Endometrial microvascular endothelial cells (primary cell): Measurements from ENCODE around the gene APOM. TPM values are rescaled to one million over a fixed set of nuclear protein-coding genes. Genes with fewer than 3 reads are reported as not detected.

ENCODE experiments used
- in situ Hi-C: cut with HindIII; loops from 2 replicates; pipeline ENCODE4 v1.10.0; 2017; ENCODE audit warnings: low sequenced_read_pairs, low pct_unique_long_range_greater_than_20kb; ENCODE audit errors: inconsistent ontology term
- total RNA-seq: library from RNA; depleted of rRNA; stranded (reverse); fragments of >200 nt; gene quantifications from one replicate; pipeline ENCODE4 v1.2.3, GENCODE V29; 2015; ENCODE audit errors: inconsistent ontology term

Gene APOM
- total RNA-seq, 1 donor from 2014 or later: 1.9 TPM

DNA sequence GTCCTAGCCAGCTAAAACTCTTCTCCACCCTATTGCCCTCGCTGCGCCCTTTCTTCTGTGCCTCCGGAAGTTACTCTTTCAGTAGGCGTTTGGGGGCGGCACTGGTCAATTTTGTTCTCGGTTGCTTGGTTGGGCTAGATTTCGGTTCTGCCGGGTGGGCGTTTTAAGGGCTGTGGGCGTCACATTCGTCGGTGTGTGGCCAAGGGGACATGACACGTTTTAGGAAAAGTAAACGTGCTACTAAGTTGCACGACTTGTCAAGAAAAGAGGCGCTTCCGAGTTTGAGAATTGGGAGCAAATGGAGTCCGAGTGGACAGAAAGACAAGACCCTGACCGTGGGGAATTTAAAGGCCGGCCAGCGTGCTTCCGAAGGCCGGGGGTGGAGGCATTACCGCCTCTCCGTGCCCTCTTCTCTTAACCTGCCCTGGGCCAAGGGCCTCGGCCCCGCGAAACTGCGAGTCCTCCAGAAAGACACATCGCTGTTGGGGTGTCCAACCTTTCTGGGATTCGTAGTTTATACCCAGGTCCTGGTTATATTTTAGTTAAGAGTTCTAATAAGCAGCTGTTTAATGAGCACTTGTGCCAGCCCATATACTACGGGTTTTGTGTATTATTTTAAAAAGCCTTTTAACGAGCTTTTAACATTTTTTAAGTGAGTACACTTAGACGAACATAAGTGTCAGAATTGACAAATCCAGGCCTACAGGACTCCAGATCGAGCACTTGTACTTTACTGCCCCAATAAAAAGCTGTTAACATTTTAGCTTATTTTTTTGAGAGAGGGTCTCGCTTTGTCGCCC is 2.6 kb upstream of the APOM start:
- in situ Hi-C loops: no loop called here

DNA sequence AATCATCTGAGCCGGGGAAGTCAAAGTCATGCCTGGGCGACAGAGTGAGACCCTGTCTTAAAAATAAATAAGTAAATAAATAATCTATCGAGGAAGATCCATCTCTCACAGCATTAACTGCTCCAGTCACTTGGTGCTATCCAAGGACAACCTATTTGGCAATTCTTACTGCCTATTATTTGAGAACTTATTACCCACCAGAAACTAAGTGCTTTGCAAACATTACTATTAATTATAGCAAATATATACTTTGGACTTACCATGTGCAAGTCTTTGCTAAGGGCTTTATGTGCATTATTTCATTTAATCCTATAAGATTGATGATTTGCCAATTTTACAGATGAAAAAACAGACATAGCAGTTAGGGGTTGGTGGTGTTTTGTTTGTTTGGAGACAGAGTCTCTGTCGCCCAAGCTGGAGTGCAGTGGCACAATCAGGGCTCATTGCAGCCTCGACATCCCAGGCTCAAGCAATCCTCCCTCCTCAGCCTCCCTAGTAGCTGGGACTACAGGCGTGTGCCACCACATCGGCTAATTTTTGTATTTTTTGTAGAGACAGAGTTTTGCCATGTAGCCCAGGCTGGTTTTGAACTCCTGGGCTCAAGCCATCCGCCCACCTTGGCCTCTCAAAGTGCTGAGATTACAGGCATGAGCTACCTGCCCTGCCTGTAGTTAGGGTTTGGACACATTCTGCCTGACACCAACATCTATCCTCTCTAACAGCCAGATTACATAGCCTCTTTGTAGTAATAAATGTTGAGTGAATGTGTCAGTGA is 933 bp upstream of the APOM start:
- in situ Hi-C loops: no loop called here

DNA sequence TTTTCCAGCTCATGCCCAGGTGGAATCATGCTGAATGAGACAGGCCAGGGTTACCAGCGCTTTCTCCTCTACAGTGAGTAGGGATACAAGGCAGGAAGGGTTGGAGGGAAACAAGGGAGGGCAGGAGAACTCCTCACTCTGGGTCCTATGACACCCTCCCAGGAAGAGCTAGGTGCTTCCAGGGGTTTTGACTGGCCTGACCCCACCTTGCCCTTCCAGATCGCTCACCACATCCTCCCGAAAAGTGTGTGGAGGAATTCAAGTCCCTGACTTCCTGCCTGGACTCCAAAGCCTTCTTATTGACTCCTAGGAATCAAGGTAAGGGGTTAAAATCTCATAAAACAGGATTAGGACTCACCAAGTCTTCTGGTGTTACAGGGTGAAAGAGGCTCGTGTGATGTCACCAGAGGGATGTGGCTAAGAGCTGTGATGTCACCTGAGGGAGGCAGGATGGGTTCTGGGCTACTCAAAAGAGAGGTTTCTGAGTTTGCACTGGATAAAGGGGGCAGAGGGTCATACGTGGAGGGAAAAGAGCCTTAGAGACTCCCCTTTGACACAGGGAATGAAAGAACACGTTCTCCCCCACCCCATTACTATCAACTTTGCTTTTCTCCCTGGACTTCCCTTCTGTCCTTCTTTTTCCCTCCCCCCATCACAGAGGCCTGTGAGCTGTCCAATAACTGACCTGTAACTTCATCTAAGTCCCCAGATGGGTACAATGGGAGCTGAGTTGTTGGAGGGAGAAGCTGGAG is 1.9 kb downstream of the APOM start:
- in situ Hi-C loops: no loop called here

DNA sequence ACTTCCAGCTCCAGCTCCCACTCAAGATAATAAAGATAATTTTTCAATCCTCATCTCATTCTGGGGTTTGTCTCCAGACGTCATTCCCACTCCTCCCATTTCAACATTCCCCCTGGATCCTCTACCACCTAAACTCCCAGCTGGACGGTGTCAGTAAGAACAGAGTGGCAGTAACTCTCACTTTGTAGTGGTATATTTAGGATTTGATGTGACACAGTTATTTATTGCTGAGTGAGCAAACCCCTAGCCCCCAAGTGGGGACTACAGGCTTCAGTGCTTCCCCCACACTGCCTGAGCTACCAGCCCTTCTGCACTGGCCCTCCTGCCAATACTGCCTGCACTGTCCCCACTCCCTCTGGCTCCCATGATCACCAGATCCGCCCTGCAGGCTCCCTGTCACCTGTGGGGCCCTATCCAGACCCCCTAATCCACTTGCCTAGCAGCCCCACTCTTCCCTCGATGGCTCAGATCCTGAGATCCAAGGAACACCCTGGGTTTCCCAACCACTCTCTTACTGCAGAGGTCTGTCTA is 2.5 kb downstream of the APOM start:
- in situ Hi-C loops: no loop called here

DNA sequence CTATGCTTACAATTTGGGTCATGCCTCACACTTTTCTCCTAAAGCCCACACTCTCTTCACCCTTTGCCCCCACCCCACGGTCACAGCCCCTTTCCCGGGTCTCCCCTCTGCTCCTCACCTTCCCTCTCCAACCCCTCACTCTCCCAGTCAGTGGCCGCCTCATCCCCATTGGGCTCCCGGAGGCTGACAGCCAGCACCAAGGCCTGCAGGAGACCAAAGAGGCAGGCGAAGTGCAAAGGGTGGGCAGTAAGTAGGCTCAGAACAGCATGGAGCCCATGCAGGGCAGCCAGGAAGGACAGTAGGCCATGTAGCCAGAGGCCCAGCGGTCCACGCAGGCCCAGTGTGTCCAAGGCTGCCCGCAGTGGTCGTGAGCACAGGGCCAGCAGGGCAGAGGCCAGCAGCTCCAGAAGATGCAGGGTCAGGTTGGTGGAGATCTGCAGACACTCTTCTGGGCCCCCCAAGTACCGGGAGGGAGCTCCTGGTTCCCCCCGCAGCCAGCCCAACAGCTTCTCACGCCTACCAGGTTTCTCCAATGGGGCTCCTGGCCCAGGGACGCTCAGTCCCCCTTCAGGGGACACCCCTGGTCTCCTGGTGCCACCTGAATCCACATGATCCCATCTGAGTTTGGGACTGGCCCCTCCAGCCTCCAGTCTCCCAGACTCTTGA is 3.4 kb downstream of the APOM start:
- in situ Hi-C loops: no loop called here

DNA sequence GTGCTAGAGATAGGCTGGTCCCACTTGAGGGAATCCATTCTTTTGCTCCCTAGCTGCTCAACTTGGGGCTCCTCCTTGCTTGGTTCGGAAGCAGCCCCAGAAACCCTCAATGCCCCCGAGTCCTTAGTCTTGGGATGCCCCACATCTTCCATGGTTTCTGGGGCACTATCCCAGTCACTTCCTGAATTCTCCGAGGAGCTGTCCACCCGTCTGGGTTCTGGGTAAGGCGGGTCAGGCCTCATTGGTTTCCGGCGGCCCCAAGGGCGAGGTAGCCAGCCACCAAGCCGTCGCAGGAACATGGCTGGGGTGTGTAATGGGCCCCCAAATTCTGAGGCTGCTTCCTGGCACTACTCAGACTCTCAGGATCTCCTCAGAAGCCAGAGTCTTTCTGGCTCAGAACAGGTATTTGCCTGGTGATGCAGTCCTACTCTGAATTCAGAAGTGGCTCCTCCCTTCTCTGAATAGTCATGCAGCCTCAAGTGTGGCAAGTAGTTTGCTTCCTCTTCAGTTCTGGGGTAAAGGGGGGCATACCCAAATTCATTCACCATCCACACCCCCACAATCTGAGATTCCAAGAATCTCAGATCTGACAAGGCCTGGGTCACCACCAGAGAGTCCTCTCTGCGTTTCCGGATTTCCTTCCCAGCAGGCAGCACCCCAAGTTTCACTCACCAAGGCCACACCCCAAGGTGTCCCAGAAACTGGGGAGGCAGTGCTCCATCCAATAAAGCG is 4.1 kb downstream of the APOM start:
- in situ Hi-C loops: no loop called here

DNA sequence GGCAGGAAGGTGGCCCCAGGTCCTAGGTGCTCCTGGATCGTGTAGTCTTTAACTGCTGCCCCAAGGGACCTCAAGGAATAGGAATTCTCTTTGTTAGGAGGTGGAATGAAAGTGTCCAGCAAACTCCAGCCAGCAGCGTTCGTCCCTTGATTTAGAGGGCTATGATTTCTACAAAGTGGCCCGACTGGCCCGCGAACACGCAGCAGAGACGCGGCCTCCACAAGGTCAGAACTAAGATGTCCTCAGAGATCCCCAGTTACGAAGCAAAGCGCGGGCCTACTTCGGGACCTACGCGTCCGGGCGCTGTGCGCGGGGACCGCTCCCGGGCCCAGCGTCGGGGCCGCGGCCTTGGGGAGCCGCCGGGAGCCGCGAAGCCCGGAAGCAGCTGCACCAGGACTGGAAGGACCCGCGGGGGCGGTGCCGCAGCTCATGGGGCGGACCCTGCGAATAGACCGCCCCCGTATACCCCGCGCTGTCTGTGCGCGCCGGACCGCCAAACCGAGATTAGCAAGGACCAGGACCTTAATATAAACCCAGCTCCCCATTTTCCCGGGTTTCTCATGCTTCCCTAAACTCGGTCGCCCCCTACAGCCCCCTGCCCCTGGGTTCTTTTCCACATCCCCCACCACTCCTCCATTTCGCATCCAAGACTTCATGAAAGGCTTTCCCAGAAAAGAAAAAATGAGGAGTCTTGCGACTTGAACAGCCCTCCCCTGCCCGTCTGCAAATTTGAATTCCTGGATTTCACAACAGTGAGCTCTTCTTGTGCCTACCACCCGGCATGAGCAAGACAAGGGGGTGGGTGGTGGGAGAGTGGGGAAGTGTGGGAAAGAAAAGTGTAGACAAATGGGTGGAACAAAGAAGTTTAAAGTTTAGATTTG is 4.9 kb downstream of the APOM start, which contains the start of gene C6orf47:
Gene C6orf47, minus strand, starts transcription at position 398 of the 881 bp plus-strand sequence. CDS start 831 bp downstream, outside the sequence.
- in situ Hi-C loops: no loop called here

DNA sequence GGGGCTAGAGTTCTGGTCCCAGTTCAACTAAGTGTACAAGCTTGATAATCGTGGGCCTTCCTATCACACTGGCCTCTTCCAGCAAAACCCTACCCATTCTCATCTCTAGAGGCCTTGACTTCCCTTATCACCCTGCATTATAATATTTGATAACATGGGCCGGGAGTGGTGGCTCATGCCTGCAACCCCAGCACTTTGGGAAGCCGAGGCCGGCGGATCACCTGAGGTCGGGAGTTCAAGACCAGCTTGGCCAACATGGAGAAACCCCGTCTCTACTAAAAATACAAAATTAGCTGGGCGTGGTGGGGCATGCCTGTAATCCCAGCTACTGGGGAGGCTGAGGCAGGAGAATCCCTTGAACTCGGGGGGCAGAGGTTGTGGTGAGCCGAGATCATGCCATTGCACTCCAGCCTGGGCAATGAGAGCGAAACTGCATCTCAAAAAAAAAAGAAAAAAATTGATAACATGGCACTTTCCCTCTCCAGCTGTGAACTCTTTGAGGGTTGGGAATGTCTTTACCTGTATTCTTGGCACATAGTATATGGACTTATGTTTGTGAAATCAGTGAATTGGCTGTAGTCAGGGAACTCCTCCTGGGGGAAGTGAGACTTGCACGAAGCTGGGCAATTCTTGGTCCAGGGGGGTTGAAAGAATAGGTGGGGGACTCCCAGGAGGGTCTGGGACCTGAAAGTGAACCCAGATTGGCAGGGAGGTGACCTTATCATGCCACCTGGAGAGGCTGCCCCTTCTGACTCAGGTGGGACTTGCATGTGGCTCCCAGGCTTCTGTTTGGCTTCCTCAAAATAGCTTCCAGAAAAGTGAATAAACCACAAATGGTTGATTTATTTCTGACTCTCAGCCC is 5.8 kb downstream of the APOM start:
- in situ Hi-C loops: no loop called here

DNA sequence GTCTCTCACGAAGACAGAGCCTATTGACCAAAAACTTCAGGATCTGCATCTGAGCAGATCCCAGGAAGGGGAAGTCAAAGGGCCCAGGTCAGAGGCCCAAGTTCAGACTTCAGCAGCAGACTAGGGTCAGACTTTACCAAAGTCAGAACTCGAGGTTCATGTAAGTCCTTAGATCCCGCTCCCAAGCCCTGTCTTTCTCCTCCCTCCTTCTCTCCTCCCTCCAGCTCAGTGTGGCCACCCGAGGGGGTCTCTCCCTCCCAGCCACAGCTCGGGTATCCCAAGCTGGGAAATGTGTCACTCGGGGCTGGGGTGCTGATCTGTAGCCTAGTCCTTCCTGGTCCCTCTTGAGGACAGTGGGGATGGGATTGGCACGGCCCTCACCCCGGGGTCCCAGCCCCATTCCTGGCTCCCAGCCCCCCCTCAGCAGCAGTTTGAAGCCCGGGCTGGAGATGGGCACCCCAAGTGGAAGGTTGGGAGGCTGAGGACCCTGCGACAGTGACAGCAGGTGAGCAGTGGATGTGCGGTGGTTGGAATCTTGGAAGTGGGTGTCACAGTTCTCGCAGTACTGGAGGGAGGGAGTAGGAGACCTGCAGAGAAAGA is 6.5 kb downstream of the APOM start:
- in situ Hi-C loops: no loop called here

DNA sequence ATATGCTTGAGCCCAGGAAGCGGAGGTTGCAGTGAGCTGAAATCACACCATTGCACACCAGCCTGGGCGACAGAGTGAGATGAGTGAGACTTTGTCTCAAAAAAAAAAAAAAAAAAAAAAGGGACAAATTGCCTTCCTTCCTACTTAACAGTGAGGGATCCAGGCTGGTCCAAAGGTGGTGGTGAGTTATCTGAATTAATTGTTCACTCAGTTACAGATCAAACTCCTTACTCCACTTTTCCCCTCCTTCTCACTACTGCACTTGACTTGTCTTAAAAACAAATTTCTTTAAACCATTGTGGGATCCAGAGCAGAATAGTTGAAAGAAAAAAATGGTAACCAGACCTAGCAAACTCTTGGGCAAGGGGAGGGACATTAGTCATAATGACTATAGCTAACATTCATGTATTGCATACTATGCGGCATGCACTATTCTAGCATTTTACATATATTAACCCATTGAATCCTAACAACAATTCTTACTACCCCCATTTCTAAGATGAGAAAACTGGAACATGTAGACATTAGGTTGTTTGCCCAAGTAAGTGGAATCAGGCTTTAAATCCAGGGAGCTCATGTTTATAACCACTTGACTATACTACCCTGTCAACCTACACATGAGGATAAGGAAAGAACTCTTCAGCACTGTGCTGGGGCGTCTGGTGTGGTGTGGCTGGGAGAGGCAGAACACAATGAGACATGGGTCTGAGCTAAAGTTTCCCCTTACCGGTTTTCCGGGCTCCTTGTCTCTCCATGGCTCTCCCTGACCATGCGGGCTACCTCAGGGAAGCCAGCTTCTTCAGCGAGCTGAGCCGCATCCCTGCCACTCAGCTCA is 7.6 kb downstream of the APOM start:
- in situ Hi-C loops: no loop called here

DNA sequence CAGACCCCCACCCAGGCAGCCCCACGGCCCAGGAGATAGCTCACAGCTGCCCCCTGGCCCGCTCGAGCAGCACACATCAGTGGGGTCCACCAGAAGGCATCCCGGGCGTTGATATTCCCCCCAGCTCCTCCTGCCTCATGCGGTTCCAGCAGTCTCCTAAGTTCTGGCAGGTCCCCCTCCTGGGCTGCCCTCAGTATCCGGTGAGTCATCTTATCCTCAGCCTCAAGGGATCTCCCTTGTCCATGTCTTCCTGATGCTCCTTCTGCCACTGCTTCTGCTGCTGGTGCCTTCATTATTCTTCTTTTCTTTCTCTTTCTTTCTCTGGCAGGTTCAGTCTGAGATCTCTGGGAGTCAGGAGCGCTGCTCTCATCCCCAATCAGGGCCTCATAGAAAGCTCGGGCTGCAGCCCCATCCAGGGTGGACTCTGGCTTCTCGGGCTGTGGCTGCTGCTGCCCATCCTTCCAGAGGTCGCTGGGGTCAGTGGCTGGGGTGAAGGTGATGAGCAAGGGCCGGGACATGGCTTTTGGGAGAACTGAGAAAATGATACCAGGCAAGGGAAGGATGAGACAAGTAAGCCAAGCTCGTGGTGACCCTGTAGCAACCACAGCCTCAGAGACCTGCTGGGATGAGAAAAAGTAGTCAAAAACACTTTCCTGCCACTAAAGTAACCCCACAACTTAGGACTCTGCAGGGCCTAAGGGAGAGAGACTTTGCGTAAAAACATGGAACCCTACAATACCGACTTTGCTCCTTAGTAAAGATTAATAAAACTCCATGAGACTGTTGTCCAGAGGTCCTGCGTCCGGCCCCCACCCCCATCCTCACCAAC is 8.5 kb downstream of the APOM start:
- in situ Hi-C loops: no loop called here

DNA sequence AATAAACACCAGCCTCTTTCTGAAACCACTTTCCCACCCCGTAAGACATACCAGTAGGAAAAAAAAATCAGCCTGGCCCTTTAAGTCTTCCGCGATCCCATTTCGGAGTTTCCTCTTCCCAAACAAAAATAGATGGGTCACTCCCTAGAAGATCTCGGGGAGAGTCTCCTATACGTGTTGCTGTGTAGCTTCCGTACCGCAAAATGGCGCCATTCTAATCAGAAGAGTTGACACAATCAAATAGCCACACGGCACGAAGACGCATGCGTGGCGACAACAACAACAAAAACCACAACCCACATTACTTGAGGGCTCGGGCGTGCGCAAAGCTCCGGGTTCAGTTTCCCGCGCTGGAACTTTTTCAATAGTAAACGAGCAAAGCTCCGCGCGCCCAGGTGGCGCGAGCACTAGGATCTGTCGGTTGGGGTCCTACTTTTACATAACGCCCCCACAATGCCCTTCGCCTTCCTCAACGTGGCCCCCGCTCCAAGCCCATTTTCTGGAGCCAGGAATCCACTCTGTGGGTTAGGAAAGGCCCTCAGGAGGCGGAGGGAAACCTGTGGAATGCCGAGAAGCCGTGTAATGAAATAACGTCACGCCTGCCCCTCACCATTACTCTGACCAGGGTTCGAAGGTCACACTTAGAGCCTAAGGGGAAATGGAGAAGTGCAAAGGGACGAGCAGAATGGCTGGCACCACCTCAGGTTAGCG is 9.3 kb downstream of the APOM start, which contains the start of gene GPANK1:
Gene GPANK1, minus strand, starts transcription at position 208 of the 711 bp plus-strand sequence. CDS start 519 bp downstream, outside the sequence.
- in situ Hi-C loops: no loop called here

DNA sequence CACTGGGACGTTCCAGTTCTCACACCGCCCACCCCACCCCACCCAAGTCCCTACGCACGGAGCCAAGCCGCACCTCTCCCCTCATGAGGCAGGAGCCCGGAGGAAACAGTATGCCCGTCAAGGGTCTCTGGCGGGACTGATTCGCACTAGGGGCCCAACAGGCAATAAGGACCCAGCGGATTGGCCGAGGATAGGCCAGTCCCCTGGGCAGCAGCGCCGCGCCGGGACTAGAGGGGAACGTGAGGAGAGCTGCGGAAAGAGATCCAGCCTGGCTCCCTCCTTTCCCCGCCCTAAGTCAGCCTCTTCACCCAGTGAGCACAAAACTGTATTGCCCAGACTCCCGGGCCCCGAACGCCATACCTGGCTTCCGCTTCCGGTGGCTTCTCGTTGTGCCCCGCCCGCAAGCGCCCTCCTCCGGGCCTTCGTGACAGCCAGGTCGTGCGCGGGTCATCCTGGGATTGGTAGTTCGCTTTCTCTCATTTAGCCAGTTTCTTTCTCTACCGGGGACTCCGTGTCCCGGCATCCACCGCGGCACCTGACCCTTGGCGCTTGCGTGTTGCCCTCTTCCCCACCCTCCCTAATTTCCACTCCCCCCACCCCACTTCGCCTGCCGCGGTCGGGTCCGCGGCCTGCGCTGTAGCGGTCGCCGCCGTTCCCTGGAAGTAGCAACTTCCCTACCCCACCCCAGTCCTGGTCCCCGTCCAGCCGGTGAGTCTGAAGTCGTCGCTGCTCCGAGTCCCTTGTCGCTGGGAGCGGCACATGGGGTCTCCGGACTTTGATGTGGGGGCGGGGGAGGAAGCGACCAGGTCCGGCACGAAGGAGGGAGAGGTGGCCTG is 10.0 kb downstream of the APOM start, which contains the start of gene CSNK2B:
Gene CSNK2B, plus strand, starts transcription at position 580 of the 836 bp plus-strand sequence. CDS start 752 bp downstream, outside the sequence.
- in situ Hi-C loops: no loop called here
